AG04450 (cell line): ENCODE data around the gene HAUS3. TPM values are rescaled to one million over a fixed set of nuclear protein-coding genes. Genes with fewer than 3 reads are reported as not detected.

Experiments used
- CTCF ChIA-PET: fragments of 300-600, 350-600 bp; formaldehyde crosslinking; extraction: SDS; loops from one replicate; lab custom pipeline; 2022; ENCODE audit warnings: antibody characterized with exemption, inconsistent platforms; lab: Charles Lee
- POLR2A ChIA-PET: fragments of 350-600 bp; formaldehyde crosslinking; extraction: SDS; loops from one replicate; lab custom pipeline; 2021; ENCODE audit warnings: antibody characterized with exemption, inconsistent platforms; lab: Yijun Ruan, JAX
- DNase-seq: peaks from one replicate; pipeline ENCODE4 v3.0.0-alpha.2; 2011; ENCODE audit warnings: low read depth, low spot score
- H3K27ac ChIP-seq: one replicate; pipeline ENCODE4 v1.5.1; 2012; ENCODE audit warnings: low read depth, low read length, control low read depth
- H3K27me3 ChIP-seq: one replicate; pipeline ENCODE4 v1.6.0; 2012; ENCODE audit warnings: low read length; ENCODE audit not compliant: control insufficient read depth, insufficient read depth
- H3K4me3 ChIP-seq: 2 replicates; pipeline ENCODE4 v1.5.1; 2011; ENCODE audit warnings: mild to moderate bottlenecking, low read depth, low read length, control low read depth
- H3K9me3 ChIP-seq: 2 replicates; pipeline ENCODE4 v1.5.1; 2012; ENCODE audit warnings: low read length; ENCODE audit not compliant: control insufficient read depth, insufficient read depth
- CTCF ChIP-seq: IDR thresholded peaks from 2 replicates; pipeline ENCODE4 v1.5.1; 2011; ENCODE audit warnings: low read depth, low read length, control low read depth, inconsistent platforms
- polyA plus RNA-seq: library from polyadenylated mRNA; depleted of rRNA; stranded (reverse); fragments of >200 nt; gene quantifications from 2 replicates; pipeline ENCODE4 v1.2.3, GENCODE V29; 2011

Gene HAUS3
- polyA plus RNA-seq, 1 experiment: 6.0 TPM

- peak; percentile 18; the same call in 1 of the 2 replicates for TF ChIP-seq CTCF
- CTCF ChIA-PET: interaction anchor here (0.9 kb wide), 1 partner anchor 72 kb away, joined by 4 read pairs; no protein-coding TSS in a partner anchor
- Histone ChIP-seq H3K4me3 (no peak overlapping the region), H3K27me3 (peaks cover 5% of the 10 kb centered on the region), H3K9me3 (peaks cover 4% of the 10 kb centered on the region; the same call in 1 of the 2 replicates), H3K27ac (no peak overlapping the region)
- DNase-seq: no peak
- POLR2A ChIA-PET: no interaction called here
Observed at GRCh38 chr4:2281575-2282343, 39.8 kb upstream of the HAUS3 start.

DNA sequence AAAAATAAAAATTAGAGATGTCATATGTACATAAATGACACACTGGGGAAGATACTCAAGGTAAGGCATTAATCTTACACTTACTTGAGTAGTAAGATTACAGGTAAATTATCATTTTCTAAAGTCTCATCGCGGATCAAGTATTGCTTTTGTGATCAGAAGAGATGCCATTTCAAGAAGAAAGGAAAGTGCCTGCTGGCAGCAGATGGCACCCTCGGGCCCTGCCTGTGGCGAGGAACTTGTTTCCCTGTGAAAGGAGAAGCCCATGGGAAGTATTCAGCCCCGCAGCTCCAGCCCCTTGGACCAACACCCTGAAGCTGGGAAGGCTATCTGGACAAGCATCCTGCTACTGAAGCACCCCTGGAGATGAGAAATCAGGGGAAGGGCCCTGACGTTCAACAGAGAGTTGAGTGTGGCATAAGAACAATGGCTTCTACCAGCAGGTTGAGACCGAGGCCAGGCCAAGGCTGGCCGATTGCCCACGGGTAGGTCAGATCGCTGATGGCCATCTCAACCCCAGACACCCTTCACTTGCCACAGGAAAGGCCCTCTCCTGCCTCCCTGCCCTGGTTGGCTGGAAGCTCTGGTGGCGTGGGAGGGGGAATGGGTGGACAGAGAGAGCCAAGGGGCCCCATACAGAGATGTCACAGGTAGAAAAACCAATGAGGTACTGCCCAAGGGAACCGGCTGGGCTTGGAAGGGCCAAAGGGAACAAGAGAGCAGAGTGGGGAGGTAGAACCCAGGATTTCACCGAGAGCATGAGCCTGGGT is 38.8 kb upstream of the HAUS3 start:
- no peak for DNase-seq
- CTCF ChIA-PET: no interaction called here
- TF ChIP-seq CTCF: no peak
- Histone ChIP-seq H3K9me3 (peaks cover 4% of the 10 kb centered on the region; the same call in 1 of the 2 replicates), H3K27me3 (peaks cover 10% of the 10 kb centered on the region), H3K4me3 (no peak overlapping the region), H3K27ac (no peak overlapping the region)
- POLR2A ChIA-PET: no interaction called here

- DNase-seq: no peak
- H3K4me3 ChIP-seq: no peak overlapping the region
- no peak overlapping the region for H3K27ac ChIP-seq
- H3K9me3 ChIP-seq: no peaks in the 10 kb centered on the region; the same call in 1 of the 2 replicates
- POLR2A ChIA-PET: no interaction called here
- TF ChIP-seq CTCF: no peak
- CTCF ChIA-PET: interaction anchor here (0.6 kb wide), 1 partner anchor 125 kb away, joined by 3 read pairs; no protein-coding TSS in a partner anchor
- peaks cover 10% of the 10 kb centered on the region for H3K27me3 ChIP-seq
Observed at GRCh38 chr4:2277956-2278355, 36.0 kb upstream of the HAUS3 start.

- Histone ChIP-seq H3K4me3 (no peak overlapping the region), H3K27ac (no peak overlapping the region), H3K27me3 (peaks cover 8% of the 10 kb centered on the region), H3K9me3 (no peaks in the 10 kb centered on the region; the same call in 1 of the 2 replicates)
- TF ChIP-seq CTCF: no peak
- CTCF ChIA-PET: no interaction called here
- no peak for DNase-seq
- POLR2A ChIA-PET: no interaction called here
Observed at GRCh38 chr4:2276581-2277325, 34.8 kb upstream of the HAUS3 start.
